Cardiac muscle cell (in vitro differentiated cells and primary cell): ENCODE results near the gene RALGAPA1. TPM values are rescaled to one million over a fixed set of nuclear protein-coding genes. Genes with fewer than 3 reads are reported as not detected.

Experiments
- DNase-seq, 2 donors: peaks; one replicate each; pipeline versions ENCODE4 v3.0.0 to v3.0.0-alpha.2; 2010 to 2017; ENCODE audit warnings: low read depth in 1 of 2, low spot score in 1 of 2
- H3K27ac ChIP-seq: fragments of 200-600 bp; sonication (generic); 2 replicates; pipeline ENCODE4 v1.5.1; 2016
- H3K27me3 ChIP-seq: fragments of 200-600 bp; sonication (generic); 2 replicates; pipeline ENCODE4 v1.6.0; 2016; ENCODE audit warnings: control low read depth
- H3K36me3 ChIP-seq: fragments of 200-600 bp; sonication (generic); 2 replicates; pipeline ENCODE4 v1.5.1; 2016; ENCODE audit warnings: control low read depth
- H3K4me1 ChIP-seq: fragments of 200-600 bp; sonication (generic); 2 replicates; pipeline ENCODE4 v1.8.1; 2017; ENCODE audit warnings: low read depth, mild to moderate bottlenecking, mixed run types
- H3K4me3 ChIP-seq: fragments of 200-600 bp; sonication (generic); 2 replicates; pipeline ENCODE4 v1.5.1; 2016; ENCODE audit warnings: mild to moderate bottlenecking
- H3K9me3 ChIP-seq: fragments of 200-600 bp; sonication (generic); 2 replicates; pipeline ENCODE4 v1.5.1; 2017; ENCODE audit warnings: low read depth, mild to moderate bottlenecking, control low read depth
- polyA plus RNA-seq: library from polyadenylated mRNA; unstranded; fragments of >200 nt; fragmentation: Nextera tagmentation; extraction: Ambion mirVana; gene quantifications from 2 replicates; pipeline ENCODE4 v1.2.1, GENCODE V29; 2016
- total RNA-seq: library from RNA; depleted of rRNA; stranded (reverse); fragments of >200 nt; gene quantifications from 2 replicates; pipeline ENCODE4 v1.2.3, GENCODE V29; 2016
- TF ChIP-seq, protein P1 (sequence below): IDR thresholded peaks from 2 replicates; pipeline ENCODE4 v1.5.1; 2012; ENCODE audit warnings: low read depth, mild to moderate bottlenecking, low read length

Gene RALGAPA1
- total and polyA plus RNA-seq, 2 experiments from 2014 or later = 28.1 to 31.5 TPM

DNA sequence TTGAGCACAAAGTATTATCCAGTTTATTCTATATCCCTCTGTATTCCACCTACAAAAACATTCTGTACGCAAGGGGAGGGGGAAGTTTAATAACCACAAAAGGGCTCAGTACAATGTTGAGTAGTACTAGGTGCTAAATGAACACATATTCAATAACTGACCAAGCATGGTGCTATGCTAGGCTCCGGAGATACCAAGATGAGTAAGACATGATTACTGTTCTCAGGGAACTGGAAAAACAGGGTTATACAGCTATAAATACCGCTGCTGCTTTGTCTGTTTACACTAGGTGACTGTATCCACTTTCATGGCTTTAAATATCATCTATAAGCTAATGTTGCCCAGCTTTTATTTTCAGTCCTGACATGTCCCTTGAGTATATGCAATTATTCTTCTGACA, 139.3 kb downstream of the RALGAPA1 start:
- H3K27ac ChIP-seq = no peak overlapping the region

GRCh38 chr14:35666429-35667043, 142.6 kb downstream of the RALGAPA1 start:
- TF ChIP-seq, protein P1, sequence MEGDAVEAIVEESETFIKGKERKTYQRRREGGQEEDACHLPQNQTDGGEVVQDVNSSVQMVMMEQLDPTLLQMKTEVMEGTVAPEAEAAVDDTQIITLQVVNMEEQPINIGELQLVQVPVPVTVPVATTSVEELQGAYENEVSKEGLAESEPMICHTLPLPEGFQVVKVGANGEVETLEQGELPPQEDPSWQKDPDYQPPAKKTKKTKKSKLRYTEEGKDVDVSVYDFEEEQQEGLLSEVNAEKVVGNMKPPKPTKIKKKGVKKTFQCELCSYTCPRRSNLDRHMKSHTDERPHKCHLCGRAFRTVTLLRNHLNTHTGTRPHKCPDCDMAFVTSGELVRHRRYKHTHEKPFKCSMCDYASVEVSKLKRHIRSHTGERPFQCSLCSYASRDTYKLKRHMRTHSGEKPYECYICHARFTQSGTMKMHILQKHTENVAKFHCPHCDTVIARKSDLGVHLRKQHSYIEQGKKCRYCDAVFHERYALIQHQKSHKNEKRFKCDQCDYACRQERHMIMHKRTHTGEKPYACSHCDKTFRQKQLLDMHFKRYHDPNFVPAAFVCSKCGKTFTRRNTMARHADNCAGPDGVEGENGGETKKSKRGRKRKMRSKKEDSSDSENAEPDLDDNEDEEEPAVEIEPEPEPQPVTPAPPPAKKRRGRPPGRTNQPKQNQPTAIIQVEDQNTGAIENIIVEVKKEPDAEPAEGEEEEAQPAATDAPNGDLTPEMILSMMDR = no peak
- H3K9me3 ChIP-seq = no peaks in the 10 kb centered on the region
- DNase-seq = no peak
- H3K4me3 ChIP-seq = no peak overlapping the region
- H3K27ac ChIP-seq = no peak overlapping the region
- H3K4me1 ChIP-seq = no peaks in the 10 kb centered on the region
- no peaks in the 10 kb centered on the region for H3K27me3 ChIP-seq
- H3K36me3 ChIP-seq = peaks cover 12% of the 10 kb centered on the region

More for the DNA sequence above, 139.3 kb downstream of the RALGAPA1 start:
- H3K4me3 ChIP-seq = no peak overlapping the region
- H3K9me3 ChIP-seq = no peaks in the 10 kb centered on the region
- DNase-seq = no peak
- H3K27me3 ChIP-seq = no peaks in the 10 kb centered on the region
- TF ChIP-seq, protein P1 = no peak
- no peaks in the 10 kb centered on the region for H3K4me1 ChIP-seq
- H3K36me3 ChIP-seq = peaks cover 17% of the 10 kb centered on the region

GRCh38 chr14:35661875-35662274, 147.2 kb downstream of the RALGAPA1 start:
- DNase-seq = no peak
- Histone ChIP-seq H3K27ac (no peak overlapping the region), H3K4me3 (no peak overlapping the region), H3K27me3 (no peaks in the 10 kb centered on the region), H3K9me3 (no peaks in the 10 kb centered on the region), H3K4me1 (no peaks in the 10 kb centered on the region), H3K36me3 (peaks cover 10% of the 10 kb centered on the region)
- TF ChIP-seq, protein P1 = no peak

- Histone ChIP-seq H3K4me1 (no peaks in the 10 kb centered on the region), H3K27ac (no peak overlapping the region), H3K27me3 (no peaks in the 10 kb centered on the region), H3K9me3 (no peaks in the 10 kb centered on the region), H3K36me3 (peaks cover 8% of the 10 kb centered on the region), H3K4me3 (no peak overlapping the region)
- TF ChIP-seq, protein P1 = no peak
- DNase-seq = no peak
Measured at GRCh38 chr14:35653045-35653444, 156.1 kb downstream of the RALGAPA1 start.

- Histone ChIP-seq H3K36me3 (peaks cover 8% of the 10 kb centered on the region), H3K4me1 (no peaks in the 10 kb centered on the region), H3K4me3 (no peak overlapping the region), H3K27me3 (no peaks in the 10 kb centered on the region), H3K9me3 (no peaks in the 10 kb centered on the region), H3K27ac (no peak overlapping the region)
- TF ChIP-seq, protein P1 = no peak
- DNase-seq = no peak
Measured at GRCh38 chr14:35643513-35643912, 165.6 kb downstream of the RALGAPA1 start.

DNA sequence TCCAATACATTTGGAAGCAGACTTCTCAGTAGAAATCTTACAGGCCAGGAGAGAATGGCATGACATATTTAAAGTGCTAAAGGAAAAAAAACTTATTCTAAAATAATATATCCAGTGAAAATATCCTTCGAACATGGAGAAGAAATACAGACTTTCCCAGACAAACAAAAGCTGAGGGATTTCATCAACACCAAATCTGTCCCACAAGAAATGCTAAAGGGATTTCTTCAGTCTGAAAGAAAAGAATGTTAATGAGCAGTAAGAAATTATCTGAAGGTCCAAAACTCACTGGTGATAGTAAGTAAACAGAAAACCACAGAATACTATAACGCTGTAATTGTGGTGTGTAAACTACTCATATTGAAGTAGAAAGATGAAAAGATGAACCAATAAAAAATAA, 171.2 kb downstream of the RALGAPA1 start:
- H3K27me3 ChIP-seq = no peaks in the 10 kb centered on the region
- H3K27ac ChIP-seq = no peak overlapping the region
- H3K9me3 ChIP-seq = no peaks in the 10 kb centered on the region
- H3K36me3 ChIP-seq = peaks cover 8% of the 10 kb centered on the region
- no peak for DNase-seq
- TF ChIP-seq, protein P1 = no peak
- no peaks in the 10 kb centered on the region for H3K4me1 ChIP-seq
- no peak overlapping the region for H3K4me3 ChIP-seq
